ENCODE data around the gene COG5. TPM values are rescaled to one million over a fixed set of nuclear protein-coding genes. Genes with fewer than 3 reads are reported as not detected.

The COG5 gene
- total RNA-seq, 1 donor from 2014 or later = 37.1 TPM

- no peaks in the 10 kb centered on the region for H3K27me3 ChIP-seq (ENCODE audit: control insufficient read depth, insufficient read depth, low read length)
- no peak for DNase-seq (ENCODE audit: low read depth)
- no peak overlapping the region for H3K4me3 ChIP-seq (ENCODE audit: low read depth, low read length)
- no peaks in the 10 kb centered on the region for H3K36me3 ChIP-seq (ENCODE audit: control insufficient read depth, insufficient read depth, low read length)
- no peak for TF ChIP-seq CTCF (IDR thresholded peaks at IDR 0.05; ENCODE audit: insufficient read depth, low read length, poor library complexity, severe bottlenecking)
Measured at GRCh38 chr7:107414198-107414597, 149.5 kb downstream of the COG5 start.

- no peaks in the 10 kb centered on the region for H3K27me3 ChIP-seq (ENCODE audit: control insufficient read depth, insufficient read depth, low read length)
- TF ChIP-seq CTCF (IDR thresholded peaks at IDR 0.05; ENCODE audit: insufficient read depth, low read length, poor library complexity, severe bottlenecking) = no peak
Measured at GRCh38 chr7:107408349-107408748, 155.4 kb downstream of the COG5 start.

GRCh38 chr7:107405559-107405958 is 158.2 kb downstream of the COG5 start:
- TF ChIP-seq CTCF (IDR thresholded peaks at IDR 0.05; ENCODE audit: insufficient read depth, low read length, poor library complexity, severe bottlenecking) = no peak
- H3K27me3 ChIP-seq (ENCODE audit: control insufficient read depth, insufficient read depth, low read length) = no peaks in the 10 kb centered on the region
- H3K36me3 ChIP-seq (ENCODE audit: control insufficient read depth, insufficient read depth, low read length) = no peaks in the 10 kb centered on the region
- no peak for DNase-seq (ENCODE audit: low read depth)
- no peak overlapping the region for H3K4me3 ChIP-seq (ENCODE audit: low read depth, low read length)

More at GRCh38 chr7:107408349-107408748, 155.4 kb downstream of the COG5 start:
- no peak for DNase-seq (ENCODE audit: low read depth)
- Histone ChIP-seq H3K4me3 (ENCODE audit: low read depth, low read length) (no peak overlapping the region), H3K36me3 (ENCODE audit: control insufficient read depth, insufficient read depth, low read length) (no peaks in the 10 kb centered on the region)

- no peaks in the 10 kb centered on the region for H3K27me3 ChIP-seq (ENCODE audit: control insufficient read depth, insufficient read depth, low read length)
- H3K4me3 ChIP-seq (ENCODE audit: low read depth, low read length) = no peak overlapping the region
- no peak for TF ChIP-seq CTCF (IDR thresholded peaks at IDR 0.05; ENCODE audit: insufficient read depth, low read length, poor library complexity, severe bottlenecking)
- no peak for DNase-seq (ENCODE audit: low read depth)
- no peaks in the 10 kb centered on the region for H3K36me3 ChIP-seq (ENCODE audit: control insufficient read depth, insufficient read depth, low read length)
Measured at GRCh38 chr7:107404740-107405537, 158.8 kb downstream of the COG5 start.

- no peaks in the 10 kb centered on the region for H3K27me3 ChIP-seq (ENCODE audit: control insufficient read depth, insufficient read depth, low read length)
- DNase-seq (ENCODE audit: low read depth) = no peak
- no peak overlapping the region for H3K4me3 ChIP-seq (ENCODE audit: low read depth, low read length)
- H3K36me3 ChIP-seq (ENCODE audit: control insufficient read depth, insufficient read depth, low read length) = no peaks in the 10 kb centered on the region
- no peak for TF ChIP-seq CTCF (IDR thresholded peaks at IDR 0.05; ENCODE audit: insufficient read depth, low read length, poor library complexity, severe bottlenecking)
Measured at GRCh38 chr7:107398161-107398560, 165.6 kb downstream of the COG5 start.

- no peak for TF ChIP-seq CTCF (IDR thresholded peaks at IDR 0.05; ENCODE audit: insufficient read depth, low read length, poor library complexity, severe bottlenecking)
- no peak overlapping the region for H3K4me3 ChIP-seq (ENCODE audit: low read depth, low read length)
- H3K27me3 ChIP-seq (ENCODE audit: control insufficient read depth, insufficient read depth, low read length) = no peaks in the 10 kb centered on the region
- DNase-seq (ENCODE audit: low read depth) = no peak
- H3K36me3 ChIP-seq (ENCODE audit: control insufficient read depth, insufficient read depth, low read length) = no peaks in the 10 kb centered on the region
Measured at GRCh38 chr7:107396990-107397389, 166.7 kb downstream of the COG5 start.

Data from kidney epithelial cell (primary cell).